Activated CD8-positive, alpha-beta memory T cell treated with anti-CD3 and anti-CD28 coated beads, Interleukin-2, amount 50 U/mL, for 1 hour (primary cell): ENCODE data around the gene STAC3.
A peak's percentile ranks its signal among the peaks of the same experiment; 100 is the strongest.

Experiments
- DNase-seq: peaks from one replicate; pipeline ENCODE4 v3.0.0-alpha.2; 2020; ENCODE audit errors: extremely low read depth

The STAC3 gene

GRCh38 chr12:57223191-57224165 is 27.5 kb downstream of the STAC3 start:
- DNase-seq = no peak

- no peak for DNase-seq
Measured at GRCh38 chr12:57222286-57223190, 28.4 kb downstream of the STAC3 start.

DNA sequence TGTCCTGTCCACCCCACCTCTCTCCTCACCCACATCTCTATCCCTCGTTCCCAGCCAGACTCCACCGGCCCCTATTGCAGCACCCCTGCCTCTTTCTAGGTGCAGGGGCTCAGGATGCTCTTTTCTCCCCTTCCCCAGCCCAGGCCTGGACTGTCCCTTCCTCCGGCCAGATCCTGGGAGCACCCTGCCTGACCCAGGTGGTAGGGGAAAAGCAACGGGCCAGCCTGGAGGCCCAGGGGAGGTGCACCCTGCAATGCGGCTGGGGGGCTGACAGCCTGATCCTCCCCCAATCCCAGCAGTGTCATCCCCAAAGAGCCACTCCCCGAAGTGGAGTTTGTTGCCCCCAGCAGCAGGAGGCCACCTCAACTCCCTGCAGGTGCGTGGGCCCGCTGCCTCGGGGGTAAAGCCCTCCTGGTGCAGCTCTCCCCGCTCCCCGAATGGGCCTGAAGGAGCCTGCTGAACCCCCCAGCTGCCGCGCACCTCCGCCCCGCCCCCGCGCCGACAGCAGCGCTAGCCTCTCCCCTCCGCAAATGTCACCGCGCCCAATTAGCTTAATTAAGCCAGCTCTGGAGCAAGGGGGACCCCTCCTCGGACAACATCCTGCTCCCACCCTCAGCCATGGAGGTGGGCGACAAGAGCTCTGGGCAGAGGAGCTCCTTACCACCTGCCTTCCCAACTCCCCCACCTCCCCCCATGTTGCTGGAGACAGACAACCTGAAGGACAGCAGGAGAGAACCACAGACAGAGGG is 29.6 kb downstream of the STAC3 start:
- DNase-seq = no peak

DNA sequence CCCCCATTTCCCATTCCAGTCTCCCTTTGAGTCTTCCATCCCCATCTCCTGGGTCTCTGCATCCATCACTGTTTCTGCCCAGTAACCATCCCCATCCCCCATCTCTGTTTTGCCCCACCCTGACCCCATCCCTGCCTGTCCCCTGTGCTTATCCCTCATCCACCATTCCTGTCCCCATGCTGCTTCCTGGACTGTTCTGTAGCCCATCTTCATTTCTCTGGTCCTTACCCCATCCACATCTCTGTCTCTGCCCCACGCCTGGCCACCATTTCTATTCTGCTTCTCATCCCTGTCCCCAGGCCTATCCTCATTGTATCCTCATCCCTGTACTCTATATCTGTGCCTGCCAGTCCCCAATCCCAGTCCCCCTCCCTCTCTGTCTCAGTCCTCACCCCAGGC is 30.2 kb downstream of the STAC3 start:
- DNase-seq = no peak

DNA sequence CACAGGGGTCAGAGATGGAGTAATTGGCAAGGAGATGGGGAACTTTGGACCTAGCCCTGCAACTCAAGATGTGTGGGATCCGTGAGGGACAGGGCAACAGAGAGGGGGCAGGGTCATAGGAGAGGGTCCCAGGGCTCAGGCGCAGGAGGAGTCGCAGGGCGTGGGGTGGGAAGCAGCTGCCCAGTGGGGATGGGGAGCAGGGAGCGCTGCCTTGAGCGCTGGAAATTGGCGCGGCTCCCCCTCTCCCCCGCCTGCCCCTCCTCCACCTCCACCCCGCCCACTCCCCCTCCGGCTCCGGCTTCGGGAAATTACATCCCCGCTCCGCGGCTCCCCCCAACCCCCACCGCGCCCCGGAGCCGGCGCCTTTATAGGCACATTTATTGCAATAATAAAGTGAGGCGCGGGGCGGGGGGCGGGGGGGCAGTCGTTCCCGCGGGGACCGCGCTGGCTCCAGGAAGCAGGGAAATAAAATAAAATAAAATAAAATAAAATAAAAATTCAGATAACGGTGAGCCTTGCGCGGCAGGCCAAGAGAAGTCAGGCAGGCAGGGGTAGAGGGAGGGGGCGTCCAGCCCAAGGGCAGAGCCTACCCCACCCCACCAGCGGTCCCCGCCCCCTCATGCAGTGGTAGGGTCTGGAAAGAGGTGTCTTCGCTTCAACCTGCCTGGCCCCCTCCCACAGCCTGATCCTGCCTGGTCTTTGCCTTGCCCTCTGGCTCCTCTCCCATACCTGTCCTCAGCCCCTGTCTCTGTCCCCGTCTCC is 30.8 kb downstream of the STAC3 start:
- no peak for DNase-seq

GRCh38 chr12:57219205-57219992 is 31.6 kb downstream of the STAC3 start:
- DNase-seq = no peak

GRCh38 chr12:57218030-57218853 is 32.7 kb downstream of the STAC3 start:
- DNase-seq = no peak

DNA sequence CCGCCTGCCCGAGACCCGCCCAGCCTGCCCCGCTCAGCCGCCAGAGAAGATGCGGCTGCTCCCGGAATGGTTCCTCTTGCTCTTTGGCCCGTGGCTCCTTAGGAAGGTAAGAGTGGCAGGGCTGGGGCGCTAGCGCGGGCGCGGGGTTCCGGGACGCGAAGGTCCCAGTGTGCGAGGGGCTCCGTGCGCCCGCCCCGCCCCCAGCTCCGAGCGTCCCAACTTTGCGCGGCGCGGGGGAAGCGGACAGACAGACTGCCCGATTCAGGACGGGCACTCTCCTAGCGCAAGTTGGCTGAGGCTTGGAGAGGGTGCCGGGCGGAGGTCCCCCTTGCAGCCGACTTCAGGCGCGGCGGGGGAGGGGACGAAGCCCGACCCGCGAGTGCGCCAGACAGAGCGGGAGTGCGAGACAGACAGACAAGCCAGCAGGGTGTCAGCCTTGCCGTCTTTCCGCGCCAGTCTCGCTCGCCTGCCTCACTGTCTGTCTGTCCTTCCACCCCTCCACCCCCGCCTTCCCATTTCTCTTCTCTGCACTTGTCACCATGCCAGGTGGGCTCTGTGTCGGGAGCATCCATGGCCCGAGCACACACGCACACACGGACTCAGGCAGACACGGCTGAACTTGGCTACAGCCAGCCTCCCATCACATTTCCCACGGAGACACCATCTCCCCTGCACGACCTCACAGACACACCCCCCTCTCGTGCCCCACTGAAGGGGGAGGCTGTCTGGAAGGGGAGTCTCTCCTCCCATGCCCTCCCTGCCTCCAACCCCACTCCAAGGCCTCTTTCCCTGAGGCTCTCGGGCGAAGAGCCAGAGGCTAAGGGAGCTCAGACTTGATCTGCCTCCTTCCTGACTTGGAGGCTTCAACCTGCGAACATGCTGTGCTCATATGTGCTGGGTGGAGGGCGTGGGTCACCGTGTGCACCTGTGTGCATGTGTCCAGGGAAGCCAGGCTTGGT is 33.8 kb downstream of the STAC3 start:
- DNase-seq = no peak

DNA sequence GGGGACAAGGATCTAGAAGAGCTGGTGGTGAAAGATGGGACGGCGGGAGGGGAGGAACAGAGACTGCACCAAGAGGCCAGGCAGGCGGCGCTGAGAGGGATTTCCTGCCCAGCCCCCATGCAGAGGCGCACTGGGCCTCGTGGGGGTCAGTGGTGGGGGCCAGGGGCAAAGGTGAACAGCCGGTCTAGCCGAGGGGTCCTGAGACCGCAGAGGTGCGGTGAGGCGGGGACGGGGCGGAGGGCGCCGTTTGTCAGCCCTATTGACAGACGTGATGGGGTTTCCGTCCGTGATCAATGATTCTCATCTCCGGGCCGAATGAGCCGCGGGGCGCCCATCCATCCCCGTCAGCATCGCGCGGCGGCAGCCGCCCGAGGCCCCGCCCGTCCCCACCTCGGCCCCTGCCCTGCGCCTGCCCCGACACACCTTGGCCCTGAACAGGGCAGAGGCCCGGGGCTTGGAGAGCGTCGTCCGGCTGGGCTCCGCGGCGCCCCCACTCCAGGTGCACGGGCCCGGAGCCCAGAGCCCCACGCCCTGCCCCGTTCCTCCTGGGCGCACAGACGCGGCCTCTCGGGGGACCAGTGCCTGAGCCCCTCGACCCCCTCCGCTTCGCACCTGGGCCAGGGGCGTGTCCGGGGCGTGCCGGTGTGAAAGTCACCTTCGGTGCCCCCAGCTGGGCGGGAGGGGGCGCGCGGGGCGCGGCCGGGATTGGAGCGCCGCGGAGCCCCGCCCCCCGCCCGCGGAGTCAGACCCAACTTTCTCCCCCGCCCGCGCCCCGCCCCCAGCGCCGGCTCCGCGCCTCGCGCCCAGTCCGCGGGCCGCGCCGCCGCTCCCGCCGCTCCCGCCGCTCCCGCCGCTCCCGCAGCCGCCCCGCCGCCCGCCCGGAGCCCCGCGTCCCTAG is 34.7 kb downstream of the STAC3 start, which contains the start of gene NXPH4:
TSS of gene NXPH4 (plus strand) at position 781 of the 898 bp plus-strand sequence. CDS start 176 bp downstream, outside the sequence.
- DNase-seq = no peak

DNA sequence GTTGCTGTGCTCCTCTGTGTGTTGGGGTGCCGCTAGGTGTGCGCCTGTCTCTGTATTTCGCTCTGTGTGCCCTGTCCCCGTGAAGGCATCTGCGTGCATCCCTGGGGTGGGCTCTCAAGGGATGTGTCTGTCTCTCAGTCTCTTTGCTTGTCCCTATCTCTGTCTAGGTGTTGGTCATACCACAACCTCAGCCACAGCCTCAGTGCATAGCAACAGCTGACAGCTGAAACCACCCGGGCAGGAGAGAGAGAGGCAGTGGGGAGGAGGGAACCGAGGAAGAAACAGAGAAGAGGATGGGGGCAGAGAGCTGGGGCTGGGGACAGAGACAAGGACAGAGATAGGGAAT is 35.3 kb downstream of the STAC3 start:
- DNase-seq = no peak

DNA sequence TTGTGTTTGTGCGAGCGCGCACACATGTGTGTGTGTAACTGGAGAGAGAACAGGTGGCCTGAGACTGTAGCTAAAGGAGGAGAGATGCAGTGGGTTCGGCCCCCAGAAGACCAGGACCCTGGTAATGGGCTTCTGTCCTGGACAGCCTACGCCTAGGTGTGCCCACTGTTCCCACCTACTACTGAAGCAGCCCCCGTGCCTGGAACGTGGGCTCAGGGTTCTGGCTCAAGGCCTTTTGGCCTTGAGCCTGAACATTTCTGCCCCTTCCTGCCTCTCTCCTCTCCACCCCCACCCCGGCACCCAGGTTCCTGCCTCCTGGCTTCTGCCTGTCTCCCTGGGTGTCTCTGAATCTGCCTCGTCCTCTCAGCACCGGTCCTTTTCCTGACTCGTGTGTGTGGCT is 35.9 kb downstream of the STAC3 start:
- no peak for DNase-seq

- DNase-seq = no peak
Measured at GRCh38 chr12:57214398-57214781, 36.6 kb downstream of the STAC3 start.

GRCh38 chr12:57213763-57214397 is 37.1 kb downstream of the STAC3 start:
- no peak for DNase-seq

GRCh38 chr12:57213058-57213715 is 37.8 kb downstream of the STAC3 start:
- DNase-seq = peak; percentile 53

DNA sequence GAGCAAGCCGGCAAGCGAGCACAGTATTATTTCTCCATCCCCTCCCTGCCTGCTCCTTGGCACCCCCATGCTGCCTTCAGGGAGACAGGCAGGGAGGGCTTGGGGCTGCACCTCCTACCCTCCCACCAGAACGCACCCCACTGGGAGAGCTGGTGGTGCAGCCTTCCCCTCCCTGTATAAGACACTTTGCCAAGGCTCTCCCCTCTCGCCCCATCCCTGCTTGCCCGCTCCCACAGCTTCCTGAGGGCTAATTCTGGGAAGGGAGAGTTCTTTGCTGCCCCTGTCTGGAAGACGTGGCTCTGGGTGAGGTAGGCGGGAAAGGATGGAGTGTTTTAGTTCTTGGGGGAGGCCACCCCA is 38.3 kb downstream of the STAC3 start:
- no peak for DNase-seq
